HG03575 (cell line): ENCODE data around the gene TAMALIN.

Source experiments
- ATAC-seq: cut with Tn5 transposase; IDR thresholded peaks from one replicate; pipeline ENCODE4 v1.9.1; 2021; ENCODE audit not compliant: unreplicated experiment, insufficient number of reproducible peaks, low FRiP score; ENCODE audit errors: extremely low read depth

Gene TAMALIN

DNA sequence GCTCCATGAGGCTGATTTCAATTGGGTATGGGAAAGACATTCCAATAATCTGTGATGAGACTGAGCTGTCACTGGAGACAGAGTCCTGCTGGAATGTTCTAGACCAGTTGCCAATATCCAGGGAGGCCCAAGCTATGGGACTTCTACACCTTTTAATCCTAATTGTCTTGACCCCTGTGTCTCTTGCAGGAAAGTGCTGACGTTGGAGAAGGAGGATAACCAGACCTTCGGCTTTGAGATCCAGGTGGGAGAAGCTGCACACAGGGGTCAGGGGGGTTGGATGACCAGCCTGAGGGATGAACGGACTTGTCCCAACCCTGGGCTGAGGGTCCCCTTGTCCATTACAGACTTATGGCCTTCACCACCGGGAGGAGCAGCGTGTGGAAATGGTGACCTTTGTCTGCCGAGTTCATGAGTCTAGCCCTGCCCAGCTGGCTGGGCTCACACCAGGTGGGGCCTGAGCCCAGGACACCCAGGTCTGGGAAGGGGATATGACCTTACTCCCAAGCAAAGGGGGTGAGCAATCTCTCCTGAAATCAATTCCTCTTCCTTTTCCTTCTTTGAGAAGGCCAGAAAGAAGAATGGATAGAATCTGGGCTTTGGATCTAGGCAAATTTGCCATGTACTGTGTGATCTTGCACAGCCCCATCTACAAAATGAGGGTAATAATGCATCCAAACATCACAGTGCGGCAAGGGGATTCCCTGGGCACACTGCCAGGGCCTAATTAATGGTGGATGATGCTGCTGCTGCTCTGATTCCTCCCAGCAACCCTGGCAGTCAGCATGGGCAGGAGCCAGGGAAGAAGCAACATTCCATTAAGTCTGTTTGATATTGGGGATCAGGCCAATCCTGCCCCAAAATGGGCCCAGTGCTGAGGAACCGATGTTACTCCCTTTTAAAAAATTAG is 4.2 kb downstream of the TAMALIN start:
- ATAC-seq, result no peak

- no peak for ATAC-seq
Observed at GRCh38 chr12:52011602-52012214, 5.0 kb downstream of the TAMALIN start.

- no peak for ATAC-seq
Observed at GRCh38 chr12:52013626-52014310, 7.0 kb downstream of the TAMALIN start.

- no peak for ATAC-seq
Observed at GRCh38 chr12:52014567-52015530, 8.1 kb downstream of the TAMALIN start.

DNA sequence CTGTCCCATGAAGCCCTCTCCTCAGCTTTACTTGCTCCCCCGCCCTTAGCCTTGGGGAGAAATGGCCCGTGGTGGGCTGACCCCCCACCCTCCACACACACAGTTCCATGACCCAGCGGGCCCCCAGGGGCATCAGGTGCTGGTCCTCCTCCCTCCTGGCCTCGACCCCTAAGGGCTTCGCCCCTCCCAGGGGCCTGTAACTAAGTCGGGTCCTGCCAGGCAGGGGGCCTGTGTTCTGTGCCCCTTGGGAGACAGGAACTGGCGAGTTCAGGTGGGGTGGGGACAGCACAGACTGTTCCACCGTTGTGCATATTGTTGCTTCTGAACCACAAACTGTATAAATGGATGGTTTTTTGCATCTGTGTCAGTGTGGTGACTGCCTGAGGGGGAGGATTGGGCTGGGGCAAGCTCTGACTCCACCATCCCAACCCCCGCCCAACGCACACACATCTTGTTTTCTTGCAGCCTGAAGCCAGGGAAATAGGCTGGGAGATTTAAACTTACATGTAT is 8.8 kb downstream of the TAMALIN start:
- ATAC-seq, result no peak

GRCh38 chr12:52018433-52019112 is 11.8 kb downstream of the TAMALIN start:
- ATAC-seq, result no peak

- no peak for ATAC-seq
Observed at GRCh38 chr12:52019113-52019770, 12.5 kb downstream of the TAMALIN start.

- no peak for ATAC-seq
Observed at GRCh38 chr12:52020539-52021336, 14.0 kb downstream of the TAMALIN start.

GRCh38 chr12:52022841-52023181 is 16.1 kb downstream of the TAMALIN start:
- no peak for ATAC-seq

GRCh38 chr12:52023182-52023975 is 16.6 kb downstream of the TAMALIN start:
- ATAC-seq, result no peak

DNA sequence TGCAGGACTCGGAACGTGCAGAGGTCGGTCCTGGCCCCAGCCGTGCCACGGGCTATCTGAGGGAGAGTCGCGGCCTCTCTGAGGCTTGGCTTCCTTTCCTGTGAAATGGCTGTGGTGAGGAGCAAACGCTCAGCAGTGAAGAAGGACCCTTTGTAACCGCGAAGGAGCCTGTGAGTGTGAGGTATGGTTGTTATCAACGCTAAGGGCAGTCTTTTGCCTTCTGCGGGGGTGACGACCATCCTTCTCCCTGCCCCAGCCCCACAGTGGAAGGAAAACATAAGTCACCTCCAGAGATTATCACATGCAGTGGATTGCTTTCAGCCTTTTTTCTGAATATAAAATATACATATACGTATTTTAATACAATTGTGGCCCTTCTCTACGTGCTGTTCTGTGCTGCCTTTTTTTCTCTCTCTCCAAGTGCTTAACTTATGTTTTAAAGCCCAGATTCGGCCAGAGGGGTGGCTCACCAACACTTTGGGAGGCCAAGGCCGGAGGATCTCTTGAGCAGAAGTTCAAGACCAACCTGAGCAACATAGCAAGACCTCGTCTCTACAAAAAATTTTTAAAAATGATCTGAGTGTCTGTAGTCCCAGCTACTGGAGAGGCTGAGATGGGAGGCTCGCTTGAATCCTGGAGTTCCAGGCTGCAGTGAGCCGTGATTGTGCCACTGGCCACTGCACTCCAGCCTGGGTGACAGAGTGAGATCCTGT is 17.4 kb downstream of the TAMALIN start:
- ATAC-seq, result no peak

DNA sequence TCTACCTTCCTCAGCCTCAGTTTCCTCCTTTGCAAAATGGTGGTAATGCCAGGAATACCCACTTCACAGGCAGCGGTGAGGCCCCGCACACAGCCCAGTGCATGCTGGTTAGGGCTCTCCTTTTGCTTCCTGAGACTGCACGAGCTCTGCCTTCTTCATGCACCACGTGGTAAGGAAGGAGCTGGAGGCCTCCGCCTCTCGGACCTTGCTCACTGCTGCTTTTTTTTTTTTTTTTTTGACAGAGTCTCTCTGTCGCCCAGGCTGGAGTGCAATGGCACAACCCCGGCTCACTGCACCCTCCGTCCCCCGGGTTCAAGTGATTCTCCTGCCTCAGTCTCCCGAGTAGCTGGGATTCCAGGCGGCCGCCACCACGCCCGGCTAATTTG is 18.1 kb downstream of the TAMALIN start:
- no peak for ATAC-seq

DNA sequence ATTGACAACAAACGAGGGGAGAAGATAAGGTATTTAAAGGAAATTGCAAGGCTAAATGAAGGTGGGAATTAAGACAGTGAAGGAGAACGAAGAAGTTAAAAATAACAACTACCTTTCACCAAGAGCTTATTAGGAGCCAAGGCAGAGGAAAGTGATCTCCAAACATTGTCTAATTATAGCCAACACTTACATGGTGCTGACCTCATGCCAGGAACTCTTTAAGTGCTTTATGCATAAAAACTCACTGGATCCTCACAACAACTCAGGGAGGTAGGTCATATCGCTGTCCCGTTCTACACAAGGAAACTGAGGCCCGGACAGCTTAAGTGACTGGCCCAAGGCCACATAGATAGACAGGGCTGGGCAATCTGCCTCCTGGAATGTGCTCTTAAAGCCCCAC is 19.5 kb downstream of the TAMALIN start:
- ATAC-seq, result no peak

GRCh38 chr12:52027085-52027843 is 20.5 kb downstream of the TAMALIN start:
- ATAC-seq, result no peak

GRCh38 chr12:52029685-52030084 is 22.9 kb downstream of the TAMALIN start:
- ATAC-seq, result no peak
